ENCODE data around the gene FIS1.

DNA sequence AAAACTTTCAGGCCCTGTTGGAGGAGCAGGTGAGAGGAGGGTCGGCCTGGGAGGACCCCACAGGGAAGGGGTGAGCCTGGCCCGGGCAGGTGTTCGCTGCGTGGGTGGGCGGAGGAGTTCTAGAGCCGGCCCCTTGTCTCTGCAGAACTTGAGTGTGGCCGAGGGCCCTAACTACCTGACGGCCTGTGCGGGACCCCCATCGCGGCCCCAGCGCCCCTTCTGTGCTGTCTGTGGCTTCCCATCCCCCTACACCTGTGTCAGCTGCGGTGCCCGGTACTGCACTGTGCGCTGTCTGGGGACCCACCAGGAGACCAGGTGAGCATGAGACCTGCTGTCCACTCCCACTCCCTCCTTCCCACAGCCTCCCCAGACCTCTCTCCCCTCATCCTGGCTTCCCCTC lies 21.4 kb downstream of the FIS1 start:
- TF ChIP-seq, protein P1, sequence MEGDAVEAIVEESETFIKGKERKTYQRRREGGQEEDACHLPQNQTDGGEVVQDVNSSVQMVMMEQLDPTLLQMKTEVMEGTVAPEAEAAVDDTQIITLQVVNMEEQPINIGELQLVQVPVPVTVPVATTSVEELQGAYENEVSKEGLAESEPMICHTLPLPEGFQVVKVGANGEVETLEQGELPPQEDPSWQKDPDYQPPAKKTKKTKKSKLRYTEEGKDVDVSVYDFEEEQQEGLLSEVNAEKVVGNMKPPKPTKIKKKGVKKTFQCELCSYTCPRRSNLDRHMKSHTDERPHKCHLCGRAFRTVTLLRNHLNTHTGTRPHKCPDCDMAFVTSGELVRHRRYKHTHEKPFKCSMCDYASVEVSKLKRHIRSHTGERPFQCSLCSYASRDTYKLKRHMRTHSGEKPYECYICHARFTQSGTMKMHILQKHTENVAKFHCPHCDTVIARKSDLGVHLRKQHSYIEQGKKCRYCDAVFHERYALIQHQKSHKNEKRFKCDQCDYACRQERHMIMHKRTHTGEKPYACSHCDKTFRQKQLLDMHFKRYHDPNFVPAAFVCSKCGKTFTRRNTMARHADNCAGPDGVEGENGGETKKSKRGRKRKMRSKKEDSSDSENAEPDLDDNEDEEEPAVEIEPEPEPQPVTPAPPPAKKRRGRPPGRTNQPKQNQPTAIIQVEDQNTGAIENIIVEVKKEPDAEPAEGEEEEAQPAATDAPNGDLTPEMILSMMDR (IDR thresholded peaks at IDR 0.05) = no peak
- no peak for TF ChIP-seq EZH2 (IDR thresholded peaks at IDR 0.05; ENCODE audit: borderline replicate concordance, insufficient read depth, low read depth, low read length, poor library complexity, severe bottlenecking)
